Aorta (tissue), 5 donors: ENCODE results near the gene RAB1B. TPM values are rescaled to one million over a fixed set of nuclear protein-coding genes. Genes with fewer than 3 reads are reported as not detected.
"Not testable (repeated sequence)": the region's sequence is repeated elsewhere in the genome, so short reads cannot be mapped to it uniquely, and the experiment has no call there.

Experiments
- ATAC-seq: fragments of 200-7000 bp; cut with Tn5 transposase; one replicate; pipeline ENCODE4 v1.9.1; 2022; ENCODE audit warnings: moderate library complexity; ENCODE audit not compliant: low FRiP score
- DNase-seq, 2 donors: peaks; one replicate each; pipeline ENCODE4 v3.0.0-alpha.2; 2020
- H3K27ac ChIP-seq, 2 donors: one replicate each; pipeline ENCODE4 v1.5.1; 2013; ENCODE audit warnings: low read length in 2 of 2, mild to moderate bottlenecking in 2 of 2, moderate library complexity in 2 of 2, control low read depth in 1 of 2, inconsistent platforms in 1 of 2, low read depth in 1 of 2
- H3K27me3 ChIP-seq, 2 donors: one replicate each; pipeline ENCODE4 v1.6.1; 2013; ENCODE audit warnings: control low read depth in 1 of 2, low read length in 1 of 2, mild to moderate bottlenecking in 1 of 2, moderate library complexity in 1 of 2; ENCODE audit not compliant: insufficient read depth in 2 of 2, control insufficient read depth in 1 of 2
- H3K36me3 ChIP-seq, 2 donors: one replicate each; pipeline ENCODE4 v1.6.1; 2013; ENCODE audit warnings: control low read depth in 1 of 2, low read length in 1 of 2, mild to moderate bottlenecking in 1 of 2; ENCODE audit not compliant: insufficient read depth in 2 of 2, control insufficient read depth in 1 of 2
- H3K4me1 ChIP-seq, 2 donors: one replicate each; pipeline ENCODE4 v1.6.1; 2013; ENCODE audit warnings: low read length in 2 of 2, control low read depth in 1 of 2, mild to moderate bottlenecking in 1 of 2, moderate library complexity in 1 of 2; ENCODE audit not compliant: insufficient read depth in 2 of 2, control insufficient read depth in 1 of 2
- H3K4me3 ChIP-seq, 2 donors: one replicate each; pipeline ENCODE4 v1.5.1; 2013; ENCODE audit warnings: low read length in 2 of 2, control low read depth in 1 of 2, mild to moderate bottlenecking in 1 of 2
- H3K9me3 ChIP-seq: one replicate; pipeline ENCODE4 v1.6.1; 2013; ENCODE audit warnings: mild to moderate bottlenecking, low read length; ENCODE audit not compliant: control insufficient read depth
- WGBS, 2 donors: extraction: QIAGEN DNeasy Blood & Tissue Kit; methylation state at CpG; one replicate each; pipeline ENCODE4 v1.1.7; 2013; 5-methylcytosine and 5-hydroxymethylcytosine counted together
- intact Hi-C, 2 donors: fragments of 100-400 bp; cut with DNase I; formaldehyde crosslinking; loops; one replicate each; pipeline versions ENCODE4 v1.14.2 to v1.15.0; 2022
- polyA plus RNA-seq, 2 donors: library from polyadenylated mRNA; stranded (reverse); fragments of 200-250 nt; gene quantifications; one replicate each; pipeline ENCODE4 v1.2.3, GENCODE V29; 2013
- total RNA-seq, 2 donors: library from RNA; stranded (reverse); fragmentation: NEBNext Ultra II Directional; extraction: Animal tissue kit (Norgen Biotek cat#: 25700); gene quantifications; one replicate each; pipeline ENCODE4 v1.2.1, GENCODE V29; 2021
- donor health status: healthy with polysubstance abuse.
- donor health status: Bipolar disorder and iron deficiency.
- donor health status: DM: no; HTN: no; CAD: no.
- donor health status: DM: no; HTN: no; CAD: no.
- donor health status: DM: yes; HTN: yes; CAD: no.

RAB1B gene
- total and polyA plus RNA-seq, 4 donors = 102 to 130 (median 118) TPM

DNA sequence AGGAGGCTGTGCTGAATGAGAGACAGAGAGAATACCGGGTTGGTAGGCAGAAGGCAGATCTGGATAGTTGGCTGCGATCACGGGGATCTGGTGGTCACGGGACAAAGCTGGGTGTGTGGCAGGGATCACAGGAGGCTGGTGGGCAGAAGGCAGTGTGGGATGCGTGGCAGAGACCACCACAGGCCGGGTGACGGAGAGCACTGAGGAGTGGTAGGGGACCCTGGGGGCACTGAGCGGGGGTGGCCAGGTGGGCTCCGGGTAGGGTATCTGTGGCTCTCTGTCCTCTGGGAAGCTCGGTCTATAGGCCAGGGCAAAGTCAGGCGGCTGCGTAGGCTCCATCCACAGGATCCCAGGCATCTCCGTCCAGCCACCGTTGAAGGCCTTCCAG is 47.1 kb downstream of the RAB1B start:
- intact Hi-C loops = no loop called here
- no peak overlapping the region for H3K4me3 ChIP-seq
- no peaks in the 10 kb centered on the region for H3K27me3 ChIP-seq
- H3K36me3 ChIP-seq = no peaks in the 10 kb centered on the region
- no peak overlapping the region for H3K27ac ChIP-seq
- DNase-seq = no peak
- no peaks in the 10 kb centered on the region for H3K9me3 ChIP-seq
- no peak for ATAC-seq
- 92 to 93% methylated on average over 14 of the region's 14 CpGs for WGBS, 2 donors
- H3K4me1 ChIP-seq = no peaks in the 10 kb centered on the region

DNA sequence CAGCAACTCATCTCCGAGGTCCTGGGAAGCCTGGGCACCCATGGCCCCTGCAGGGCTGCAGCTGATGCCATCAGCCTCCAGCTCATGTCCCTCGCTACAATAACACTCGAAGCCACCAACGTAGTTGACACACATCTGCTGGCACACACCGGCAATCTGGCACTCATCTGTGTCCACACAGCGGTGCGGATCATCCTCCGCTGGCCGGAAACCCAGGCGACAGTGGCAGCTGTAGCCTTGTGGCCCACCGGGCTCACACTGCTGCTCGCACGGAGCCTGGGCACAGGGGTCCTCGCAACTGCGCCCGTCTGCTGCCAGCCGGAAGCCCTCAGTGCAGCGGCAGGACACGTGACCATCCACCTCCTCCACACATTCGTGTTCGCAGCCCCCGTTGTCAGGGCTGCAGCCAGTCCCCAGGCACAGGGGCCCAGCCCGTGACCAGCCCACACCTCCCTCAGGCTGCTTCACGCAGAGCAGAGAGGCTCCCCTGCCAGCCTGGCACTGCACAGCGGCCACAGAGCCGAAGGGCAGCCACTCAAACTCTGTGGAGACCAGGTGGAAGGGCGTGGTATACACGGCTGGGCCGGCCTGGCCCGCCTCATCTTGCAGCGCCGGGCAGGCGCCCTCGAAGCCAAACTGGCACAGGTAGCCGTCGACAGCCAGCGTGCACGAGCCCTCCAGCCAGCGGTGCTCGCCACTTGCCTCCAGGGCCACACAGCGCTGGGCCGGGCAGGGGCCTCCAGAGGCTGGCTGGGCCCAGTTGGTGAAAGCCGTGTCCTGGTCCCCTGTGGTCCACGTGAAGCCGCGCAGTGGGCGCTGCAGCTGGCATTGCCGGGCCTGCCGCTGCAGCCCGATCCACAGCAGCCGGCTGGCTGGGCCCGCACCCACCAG is 47.7 kb downstream of the RAB1B start:
- DNase-seq = no peak
- H3K4me1 ChIP-seq = no peaks in the 10 kb centered on the region

DNA sequence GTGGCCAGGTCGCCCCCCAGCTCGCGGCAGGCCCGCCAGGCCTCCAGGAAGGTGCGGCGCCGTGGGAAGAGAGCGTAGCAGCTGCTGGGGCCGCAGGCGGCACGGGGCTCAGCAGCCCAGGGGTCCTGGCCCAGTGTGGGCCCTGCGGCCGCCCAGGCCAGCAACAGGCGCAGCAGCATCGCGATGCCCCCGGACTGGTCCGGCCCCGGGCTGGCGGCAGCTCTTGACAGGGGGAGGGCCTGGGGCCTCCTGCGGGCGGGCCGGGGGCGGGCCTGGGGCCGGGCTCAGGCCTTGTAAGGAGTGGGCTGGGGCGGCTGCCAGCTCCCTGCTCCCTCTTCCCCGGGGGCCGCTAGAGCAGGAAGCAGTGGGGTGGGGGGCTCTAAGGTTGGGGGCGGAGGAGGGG is 48.4 kb downstream of the RAB1B start, which contains the start of gene CD248:
TSS of gene CD248 (minus strand) at position 196 of the 403 bp plus-strand sequence. CDS start at position 179, 17 bp downstream.
- H3K36me3 ChIP-seq = no peaks in the 10 kb centered on the region
- H3K27me3 ChIP-seq = no peaks in the 10 kb centered on the region
- DNase-seq (peak; percentile 85 to 90), ATAC-seq (peak; percentile 62)
- intact Hi-C loops = no loop called here
- H3K4me3 ChIP-seq = peak within 1 kb of the TSS in 1 of 2 donors; percentile 2
- H3K9me3 ChIP-seq = no peaks in the 10 kb centered on the region
- H3K4me1 ChIP-seq = no peaks in the 10 kb centered on the region
- WGBS, 2 donors = 4 to 5% methylated on average over 11 to 29 of the region's 29 CpGs
- no peak within 1 kb of the TSS for H3K27ac ChIP-seq

More for the DNA sequence above, 47.7 kb downstream of the RAB1B start:
- no peak overlapping the region for H3K27ac ChIP-seq
- WGBS, 2 donors = 38 to 49% methylated on average over 52 of the region's 52 CpGs
- no peak for ATAC-seq
- H3K27me3 ChIP-seq = no peaks in the 10 kb centered on the region
- peak overlapping the region in 1 of 2 donors; percentile 2 for H3K4me3 ChIP-seq
- intact Hi-C loops = no loop called here
- no peaks in the 10 kb centered on the region for H3K9me3 ChIP-seq
- H3K36me3 ChIP-seq = no peaks in the 10 kb centered on the region

DNA sequence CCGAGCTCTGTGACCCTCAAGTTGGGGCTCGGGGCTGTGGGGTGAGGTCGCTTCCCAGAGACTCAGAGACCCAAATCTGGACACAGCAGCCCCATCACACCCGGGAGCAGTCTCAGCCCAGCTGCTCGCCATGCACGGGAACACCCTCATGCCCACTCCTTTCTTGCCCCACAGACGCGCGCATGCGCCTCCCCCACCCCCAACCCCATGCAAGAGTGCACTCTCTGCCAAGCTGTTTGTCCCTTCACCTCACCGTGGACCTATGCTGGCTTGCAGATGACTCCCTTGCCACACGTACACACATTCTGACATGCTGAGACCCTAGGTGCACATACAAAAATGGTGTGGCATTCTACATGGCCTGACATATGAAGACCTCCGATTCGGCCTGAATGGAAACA is 48.9 kb downstream of the RAB1B start:
- intact Hi-C loops = no loop called here

DNA sequence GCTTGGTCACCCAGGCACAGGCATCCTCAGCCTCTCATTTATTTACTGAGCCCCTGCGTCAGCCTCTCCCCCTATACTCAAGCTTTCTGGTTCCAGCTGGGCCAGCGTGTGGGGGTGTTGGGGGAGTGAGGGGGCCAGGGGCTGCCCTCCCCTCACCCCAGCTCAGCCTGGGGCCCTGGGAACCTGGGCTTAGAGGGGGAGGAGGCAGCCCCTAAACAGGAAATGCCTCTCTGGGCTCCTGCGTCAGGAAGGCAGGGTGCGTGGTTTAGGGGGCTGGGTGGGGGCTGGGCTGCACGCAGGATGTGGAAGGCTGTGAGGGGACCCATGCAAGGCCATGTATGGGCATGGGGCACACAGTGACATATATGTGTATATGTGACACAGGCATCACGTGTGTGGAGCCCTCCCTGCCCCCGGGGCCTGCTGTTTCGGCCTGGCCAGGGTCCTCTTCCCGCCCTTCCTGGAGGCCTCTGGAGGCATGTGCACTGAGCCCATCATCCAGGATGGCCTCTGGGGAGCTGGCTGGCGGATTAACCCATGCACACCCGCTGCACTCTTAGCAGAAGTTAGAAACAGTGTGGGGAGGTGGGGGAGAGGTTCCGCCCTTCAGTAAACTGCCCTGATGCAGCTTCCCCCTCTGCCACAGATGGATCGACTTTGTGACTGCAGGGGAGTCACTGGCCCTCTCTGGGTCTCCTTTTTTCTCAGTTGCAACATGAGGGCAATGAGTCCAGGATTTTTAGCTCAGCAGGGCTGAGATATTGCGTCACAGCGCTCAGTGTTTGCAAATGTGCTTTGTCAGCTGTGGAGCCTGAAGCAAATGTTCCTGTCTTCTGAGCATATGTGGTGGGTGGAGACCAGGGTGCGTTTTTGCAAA is 49.5 kb downstream of the RAB1B start:
- DNase-seq = peak in 1 of 2 donors; percentile 81
- intact Hi-C loops = no loop called here
- no peak overlapping the region for H3K4me3 ChIP-seq

More for the DNA sequence above, 48.9 kb downstream of the RAB1B start:
- no peaks in the 10 kb centered on the region for H3K36me3 ChIP-seq
- H3K27ac ChIP-seq = no peak overlapping the region
- ATAC-seq (no peak), DNase-seq (peak in 1 of 2 donors; percentile 68)
- H3K4me1 ChIP-seq = no peaks in the 10 kb centered on the region
- H3K4me3 ChIP-seq = no peak overlapping the region
- H3K9me3 ChIP-seq = no peaks in the 10 kb centered on the region
- WGBS, 2 donors = 1 to 2% methylated on average over 10 to 14 of the region's 14 CpGs
- H3K27me3 ChIP-seq = no peaks in the 10 kb centered on the region

DNA sequence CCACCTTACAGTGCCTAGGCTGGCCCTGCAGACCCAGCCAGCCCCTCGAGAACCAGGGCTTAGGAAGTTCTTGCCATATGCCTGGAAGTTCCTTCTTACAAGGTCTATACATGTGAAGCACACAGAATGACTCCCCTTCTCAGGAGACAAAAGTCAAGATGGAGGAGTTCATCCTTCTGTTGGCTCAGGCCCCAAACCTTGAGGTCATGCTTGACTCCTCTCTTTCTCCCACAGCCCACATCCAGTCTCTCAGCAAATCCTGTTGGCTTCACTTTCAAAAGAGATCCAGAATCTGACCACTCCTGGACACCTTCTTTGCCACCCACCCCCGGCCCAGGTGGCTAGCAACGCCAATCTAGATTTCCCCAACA is 50.1 kb downstream of the RAB1B start:
- no peaks in the 10 kb centered on the region for H3K27me3 ChIP-seq
- H3K4me3 ChIP-seq = no peak overlapping the region
- no peaks in the 10 kb centered on the region for H3K36me3 ChIP-seq
- ATAC-seq (no peak), DNase-seq (no peak)
- 90 to 97% methylated on average over 2 to 3 of the region's 3 CpGs for WGBS, 2 donors
- H3K4me1 ChIP-seq = no peaks in the 10 kb centered on the region
- H3K27ac ChIP-seq = no peak overlapping the region
- intact Hi-C loops = no loop called here
- H3K9me3 ChIP-seq = no peaks in the 10 kb centered on the region

More for the DNA sequence above, 49.5 kb downstream of the RAB1B start:
- H3K27me3 ChIP-seq = no peaks in the 10 kb centered on the region
- H3K9me3 ChIP-seq = no peaks in the 10 kb centered on the region
- H3K36me3 ChIP-seq = no peaks in the 10 kb centered on the region
- no peak overlapping the region for H3K27ac ChIP-seq
- WGBS, 2 donors = 28% methylated on average over 15 to 16 of the region's 16 CpGs
- no peaks in the 10 kb centered on the region for H3K4me1 ChIP-seq
- peak; percentile 50 for ATAC-seq

DNA sequence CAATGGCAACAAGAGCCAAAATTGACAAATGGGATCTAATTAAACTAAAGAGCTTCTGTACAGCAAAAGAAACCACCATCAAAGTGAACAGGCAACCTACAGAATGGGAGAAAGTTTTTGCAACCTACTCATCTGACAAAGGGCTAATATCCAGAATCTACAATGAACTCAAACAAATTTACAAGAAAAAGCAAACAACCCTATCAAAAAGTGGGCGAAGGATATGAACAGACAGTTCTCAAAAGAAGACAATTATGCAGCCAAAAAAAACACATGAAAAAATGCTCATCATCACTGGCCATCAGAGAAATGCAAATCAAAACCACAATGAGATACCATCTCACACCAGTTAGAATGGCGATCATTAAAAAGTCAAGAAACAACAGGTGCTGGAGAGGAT is 51.9 kb downstream of the RAB1B start:
- ATAC-seq, H3K9me3 ChIP-seq, H3K4me1 ChIP-seq, intact Hi-C loops, H3K4me3 ChIP-seq, H3K27me3 ChIP-seq, DNase-seq, H3K27ac ChIP-seq, H3K36me3 ChIP-seq: not testable (repeated sequence)
- 98 to 100% methylated on average over 1 to 2 of the region's 2 CpGs for WGBS, 2 donors

DNA sequence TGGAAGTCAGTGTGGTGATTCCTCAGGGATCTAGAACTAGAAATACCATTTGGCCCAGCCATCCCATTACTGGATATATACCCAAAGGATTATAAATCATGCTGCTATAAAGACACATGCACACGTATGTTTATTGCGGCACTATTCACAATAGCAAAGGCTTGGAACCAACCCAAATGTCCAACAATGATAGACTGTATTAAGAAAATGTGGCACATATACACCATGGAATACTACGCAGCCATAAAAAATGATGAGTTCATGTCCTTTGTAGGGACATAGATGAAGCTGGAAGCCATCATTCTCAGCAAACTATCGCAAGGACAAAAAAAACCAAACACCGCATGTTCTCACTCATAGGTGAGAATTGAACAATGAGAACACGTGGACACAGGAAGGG is 52.3 kb downstream of the RAB1B start:
- intact Hi-C loops, H3K4me3 ChIP-seq, H3K9me3 ChIP-seq, H3K27me3 ChIP-seq, H3K36me3 ChIP-seq, DNase-seq, H3K4me1 ChIP-seq, H3K27ac ChIP-seq, ATAC-seq: not testable (repeated sequence)
- 93 to 96% methylated on average over 6 of the region's 6 CpGs for WGBS, 2 donors
